WTC11 (cell line): ENCODE results near the gene VILL.

Experiments used
- CREM ChIP-seq: sonication (generic); formaldehyde crosslinking; IDR thresholded peaks from 2 replicates; pipeline ENCODE4 v1.8.1; 2022; ENCODE audit warnings: mild to moderate bottlenecking, missing genetic modification reagents, moderate library complexity
- IRF2 ChIP-seq: sonication (generic); formaldehyde crosslinking; IDR thresholded peaks from 2 replicates; pipeline ENCODE4 v1.8.0; 2022; ENCODE audit warnings: low read depth, missing genetic modification reagents, borderline replicate concordance
- NFYB ChIP-seq: sonication (generic); formaldehyde crosslinking; conservative IDR thresholded peaks from 2 replicates; pipeline ENCODE4 v1.8.0; 2022; ENCODE audit warnings: low read depth, missing genetic modification reagents
- NR2C2 ChIP-seq: sonication (generic); formaldehyde crosslinking; IDR thresholded peaks from 2 replicates; pipeline ENCODE4 v1.8.0; 2022; ENCODE audit warnings: mild to moderate bottlenecking, missing genetic modification reagents
- ZNF219 ChIP-seq: sonication (generic); formaldehyde crosslinking; IDR thresholded peaks from 2 replicates; pipeline ENCODE4 v1.8.0; 2023; ENCODE audit warnings: missing genetic modification reagents, mild to moderate bottlenecking, borderline replicate concordance
- ZNF232 ChIP-seq: sonication (generic); formaldehyde crosslinking; IDR thresholded peaks from 2 replicates; pipeline ENCODE4 v1.8.0; 2022; ENCODE audit warnings: mild to moderate bottlenecking, missing genetic modification reagents
- TF ChIP-seq, protein P1 (sequence below): fragments of 200-600 bp; IDR thresholded peaks from 2 replicates; pipeline ENCODE4 v1.8.0; 2022; ENCODE audit warnings: antibody characterized with exemption
- TF ChIP-seq, protein P2 (sequence below): sonication (generic); formaldehyde crosslinking; IDR thresholded peaks from 2 replicates; pipeline ENCODE4 v1.8.0; 2022; ENCODE audit warnings: mild to moderate bottlenecking, missing genetic modification reagents
- TF ChIP-seq, protein P3 (sequence below): sonication (generic); formaldehyde crosslinking; IDR thresholded peaks from 2 replicates; pipeline ENCODE4 v1.8.1; 2022; ENCODE audit warnings: low read depth, missing genetic modification reagents, borderline replicate concordance
- TF ChIP-seq, protein P4 (sequence below): sonication (generic); formaldehyde crosslinking; IDR thresholded peaks from 2 replicates; pipeline ENCODE4 v1.8.0; 2023; ENCODE audit warnings: missing genetic modification reagents, mild to moderate bottlenecking, borderline replicate concordance

DNA sequence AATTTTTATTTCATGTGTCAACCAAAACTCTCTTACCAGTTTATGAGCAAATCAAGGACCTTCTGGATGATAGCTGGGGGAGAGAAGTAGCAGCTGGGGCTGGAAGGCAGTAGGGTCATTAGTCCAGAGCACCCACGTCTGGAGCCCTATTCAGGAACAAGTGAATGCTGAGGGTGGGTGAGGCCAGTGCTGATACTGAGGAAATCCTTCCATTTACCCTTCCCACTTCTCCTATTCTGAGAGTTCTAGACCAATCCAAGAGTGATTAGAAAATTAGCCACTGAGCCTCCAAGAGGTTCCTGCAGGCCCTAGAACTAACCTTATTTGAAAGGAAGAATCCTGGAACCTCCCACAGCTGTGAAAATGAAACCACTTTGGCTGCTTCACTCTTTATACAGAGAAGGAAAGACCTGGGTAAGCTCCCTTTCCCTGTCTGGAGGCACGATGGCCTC, 46.2 kb upstream of the VILL start:
- TF ChIP-seq, protein P1, sequence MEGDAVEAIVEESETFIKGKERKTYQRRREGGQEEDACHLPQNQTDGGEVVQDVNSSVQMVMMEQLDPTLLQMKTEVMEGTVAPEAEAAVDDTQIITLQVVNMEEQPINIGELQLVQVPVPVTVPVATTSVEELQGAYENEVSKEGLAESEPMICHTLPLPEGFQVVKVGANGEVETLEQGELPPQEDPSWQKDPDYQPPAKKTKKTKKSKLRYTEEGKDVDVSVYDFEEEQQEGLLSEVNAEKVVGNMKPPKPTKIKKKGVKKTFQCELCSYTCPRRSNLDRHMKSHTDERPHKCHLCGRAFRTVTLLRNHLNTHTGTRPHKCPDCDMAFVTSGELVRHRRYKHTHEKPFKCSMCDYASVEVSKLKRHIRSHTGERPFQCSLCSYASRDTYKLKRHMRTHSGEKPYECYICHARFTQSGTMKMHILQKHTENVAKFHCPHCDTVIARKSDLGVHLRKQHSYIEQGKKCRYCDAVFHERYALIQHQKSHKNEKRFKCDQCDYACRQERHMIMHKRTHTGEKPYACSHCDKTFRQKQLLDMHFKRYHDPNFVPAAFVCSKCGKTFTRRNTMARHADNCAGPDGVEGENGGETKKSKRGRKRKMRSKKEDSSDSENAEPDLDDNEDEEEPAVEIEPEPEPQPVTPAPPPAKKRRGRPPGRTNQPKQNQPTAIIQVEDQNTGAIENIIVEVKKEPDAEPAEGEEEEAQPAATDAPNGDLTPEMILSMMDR, result no peak
- TF ChIP-seq NR2C2 (CRISPR knock-in tag) (no peak), CREM (CRISPR knock-in tag) (no peak), ZNF219 (CRISPR knock-in tag) (no peak), ZNF232 (CRISPR knock-in tag) (no peak), NFYB (CRISPR knock-in tag) (no peak), IRF2 (CRISPR knock-in tag) (no peak)
- TF ChIP-seq, protein P2, sequence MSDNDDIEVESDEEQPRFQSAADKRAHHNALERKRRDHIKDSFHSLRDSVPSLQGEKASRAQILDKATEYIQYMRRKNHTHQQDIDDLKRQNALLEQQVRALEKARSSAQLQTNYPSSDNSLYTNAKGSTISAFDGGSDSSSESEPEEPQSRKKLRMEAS, result no peak
- TF ChIP-seq, protein P3, sequence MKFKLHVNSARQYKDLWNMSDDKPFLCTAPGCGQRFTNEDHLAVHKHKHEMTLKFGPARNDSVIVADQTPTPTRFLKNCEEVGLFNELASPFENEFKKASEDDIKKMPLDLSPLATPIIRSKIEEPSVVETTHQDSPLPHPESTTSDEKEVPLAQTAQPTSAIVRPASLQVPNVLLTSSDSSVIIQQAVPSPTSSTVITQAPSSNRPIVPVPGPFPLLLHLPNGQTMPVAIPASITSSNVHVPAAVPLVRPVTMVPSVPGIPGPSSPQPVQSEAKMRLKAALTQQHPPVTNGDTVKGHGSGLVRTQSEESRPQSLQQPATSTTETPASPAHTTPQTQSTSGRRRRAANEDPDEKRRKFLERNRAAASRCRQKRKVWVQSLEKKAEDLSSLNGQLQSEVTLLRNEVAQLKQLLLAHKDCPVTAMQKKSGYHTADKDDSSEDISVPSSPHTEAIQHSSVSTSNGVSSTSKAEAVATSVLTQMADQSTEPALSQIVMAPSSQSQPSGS (CRISPR knock-in tag), result no peak
- TF ChIP-seq, protein P4, sequence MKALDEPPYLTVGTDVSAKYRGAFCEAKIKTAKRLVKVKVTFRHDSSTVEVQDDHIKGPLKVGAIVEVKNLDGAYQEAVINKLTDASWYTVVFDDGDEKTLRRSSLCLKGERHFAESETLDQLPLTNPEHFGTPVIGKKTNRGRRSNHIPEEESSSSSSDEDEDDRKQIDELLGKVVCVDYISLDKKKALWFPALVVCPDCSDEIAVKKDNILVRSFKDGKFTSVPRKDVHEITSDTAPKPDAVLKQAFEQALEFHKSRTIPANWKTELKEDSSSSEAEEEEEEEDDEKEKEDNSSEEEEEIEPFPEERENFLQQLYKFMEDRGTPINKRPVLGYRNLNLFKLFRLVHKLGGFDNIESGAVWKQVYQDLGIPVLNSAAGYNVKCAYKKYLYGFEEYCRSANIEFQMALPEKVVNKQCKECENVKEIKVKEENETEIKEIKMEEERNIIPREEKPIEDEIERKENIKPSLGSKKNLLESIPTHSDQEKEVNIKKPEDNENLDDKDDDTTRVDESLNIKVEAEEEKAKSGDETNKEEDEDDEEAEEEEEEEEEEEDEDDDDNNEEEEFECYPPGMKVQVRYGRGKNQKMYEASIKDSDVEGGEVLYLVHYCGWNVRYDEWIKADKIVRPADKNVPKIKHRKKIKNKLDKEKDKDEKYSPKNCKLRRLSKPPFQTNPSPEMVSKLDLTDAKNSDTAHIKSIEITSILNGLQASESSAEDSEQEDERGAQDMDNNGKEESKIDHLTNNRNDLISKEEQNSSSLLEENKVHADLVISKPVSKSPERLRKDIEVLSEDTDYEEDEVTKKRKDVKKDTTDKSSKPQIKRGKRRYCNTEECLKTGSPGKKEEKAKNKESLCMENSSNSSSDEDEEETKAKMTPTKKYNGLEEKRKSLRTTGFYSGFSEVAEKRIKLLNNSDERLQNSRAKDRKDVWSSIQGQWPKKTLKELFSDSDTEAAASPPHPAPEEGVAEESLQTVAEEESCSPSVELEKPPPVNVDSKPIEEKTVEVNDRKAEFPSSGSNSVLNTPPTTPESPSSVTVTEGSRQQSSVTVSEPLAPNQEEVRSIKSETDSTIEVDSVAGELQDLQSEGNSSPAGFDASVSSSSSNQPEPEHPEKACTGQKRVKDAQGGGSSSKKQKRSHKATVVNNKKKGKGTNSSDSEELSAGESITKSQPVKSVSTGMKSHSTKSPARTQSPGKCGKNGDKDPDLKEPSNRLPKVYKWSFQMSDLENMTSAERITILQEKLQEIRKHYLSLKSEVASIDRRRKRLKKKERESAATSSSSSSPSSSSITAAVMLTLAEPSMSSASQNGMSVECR, result no peak
